MCF 10A (cell line): ENCODE results near the gene ATG10. TPM values are rescaled to one million over a fixed set of nuclear protein-coding genes. Genes with fewer than 3 reads are reported as not detected.

Source experiments
- BruUV-seq: library from RNA; stranded (reverse); fragments of 400-500 nt; replicated peaks from 2 replicates; lab custom pipeline; 2021; lab: Mats Ljungman, UMichigan
- CTCF ChIA-PET: fragments of 300-600 bp; sonication (Branson Sonifier 250); formaldehyde crosslinking; extraction: SDS; loops from one replicate; lab custom pipeline; 2021; ENCODE audit warnings: antibody characterized with exemption, inconsistent platforms; lab: Yijun Ruan, JAX
- POLR2A ChIA-PET: fragments of 300-600, 350-650 bp; sonication (Branson Sonifier 250); formaldehyde crosslinking; extraction: SDS; loops from one replicate; lab custom pipeline; 2020; ENCODE audit warnings: antibody characterized with exemption, inconsistent platforms; lab: Yijun Ruan, JAX
- DNase-seq: peaks from one replicate; pipeline ENCODE4 v3.0.0-alpha.2; 2018; ENCODE audit not compliant: unreplicated experiment
- H3K27ac Mint-ChIP-seq: one replicate; pipeline ENCODE4 v1.8.0; 2022; ENCODE audit warnings: mild to moderate bottlenecking, low read depth, mixed read lengths; ENCODE audit not compliant: unreplicated experiment
- H3K27me3 Mint-ChIP-seq: one replicate; pipeline ENCODE4 v1.8.0; 2022; ENCODE audit warnings: mixed read lengths; ENCODE audit not compliant: insufficient read depth, unreplicated experiment
- H3K36me3 Mint-ChIP-seq: one replicate; pipeline ENCODE4 v1.8.0; 2022; ENCODE audit warnings: mild to moderate bottlenecking, moderate library complexity, mixed read lengths; ENCODE audit not compliant: insufficient read depth, unreplicated experiment
- H3K4me1 Mint-ChIP-seq: one replicate; pipeline ENCODE4 v1.8.0; 2022; ENCODE audit warnings: mixed read lengths; ENCODE audit not compliant: insufficient read depth, unreplicated experiment
- H3K4me3 Mint-ChIP-seq: one replicate; pipeline ENCODE4 v1.8.0; 2022; ENCODE audit warnings: mild to moderate bottlenecking, moderate library complexity, mixed read lengths; ENCODE audit not compliant: unreplicated experiment
- H3K9me3 Mint-ChIP-seq: one replicate; pipeline ENCODE4 v1.8.0; 2022; ENCODE audit warnings: mixed read lengths; ENCODE audit not compliant: unreplicated experiment
- CTCF ChIP-seq: fragments of 200-600 bp; IDR thresholded peaks from one replicate; pipeline ENCODE4 v1.8.0; 2022; ENCODE audit warnings: antibody characterized with exemption, mild to moderate bottlenecking; ENCODE audit not compliant: unreplicated experiment
- intact Hi-C: fragments of 100-400 bp; cut with micrococcal nuclease; formaldehyde crosslinking; loops from 2 replicates; pipeline ENCODE4 v1.14.1; 2022
- total RNA-seq: library from RNA; stranded (reverse); gene quantifications from 2 replicates; pipeline ENCODE4 v1.2.3, GENCODE V29; 2022

The ATG10 gene
- total RNA-seq, 1 experiment from 2014 or later: 9.9 TPM

- POLR2A ChIA-PET: no interaction called here
- H3K4me1 Mint-ChIP-seq: peaks cover 8% of the 10 kb centered on the region
- no peak overlapping the region for H3K27ac Mint-ChIP-seq
- H3K36me3 Mint-ChIP-seq: no peaks in the 10 kb centered on the region
- CTCF ChIA-PET: interaction anchor here (0.6 to 1.7 kb wide), 3 partner anchors 11 to 1334 kb away, joined by 3 to 5 read pairs (median 3); no protein-coding TSS in a partner anchor
- TF ChIP-seq CTCF: no peak
- no peak overlapping the region for H3K4me3 Mint-ChIP-seq
- no peaks in the 10 kb centered on the region for H3K27me3 Mint-ChIP-seq
- BruUV-seq: no TSS peak
- no peak for DNase-seq
- intact Hi-C loops: no loop called here
- no peaks in the 10 kb centered on the region for H3K9me3 Mint-ChIP-seq
Measured at GRCh38 chr5:82077496-82077895, 105.7 kb downstream of the ATG10 start.

GRCh38 chr5:82091617-82092016, 119.8 kb downstream of the ATG10 start:
- ChIA-PET CTCF (interaction anchor here (0.5 to 1.6 kb wide), 3 partner anchors 9 to 115 kb away, joined by 3 to 4 read pairs (median 4); no protein-coding TSS in a partner anchor), POLR2A (no interaction called here)
- Mint-ChIP-seq H3K27me3 (no peaks in the 10 kb centered on the region), H3K4me3 (no peak overlapping the region), H3K9me3 (peaks cover 14% of the 10 kb centered on the region), H3K27ac (no peak overlapping the region), H3K4me1 (no peaks in the 10 kb centered on the region), H3K36me3 (peaks cover 7% of the 10 kb centered on the region)
- no peak for DNase-seq
- intact Hi-C loops: no loop called here
- no peak for TF ChIP-seq CTCF
- BruUV-seq: no TSS peak

- peaks cover 14% of the 10 kb centered on the region for H3K9me3 Mint-ChIP-seq
- no peaks in the 10 kb centered on the region for H3K27me3 Mint-ChIP-seq
- no peak for TF ChIP-seq CTCF
- H3K4me3 Mint-ChIP-seq: no peak overlapping the region
- peaks cover under 1% of the 10 kb centered on the region for H3K4me1 Mint-ChIP-seq
- BruUV-seq: no TSS peak
- no peak overlapping the region for H3K27ac Mint-ChIP-seq
- CTCF ChIA-PET: interaction anchor here (0.6 to 1.4 kb wide), 3 partner anchors 11 to 256 kb away, joined by 3 read pairs; no protein-coding TSS in a partner anchor
- POLR2A ChIA-PET: interaction anchor here (1.1 to 1.4 kb wide), 2 partner anchors 10 to 21 kb away, joined by 3 to 9 read pairs; no protein-coding TSS in a partner anchor
- intact Hi-C loops: no loop called here
- peaks cover 7% of the 10 kb centered on the region for H3K36me3 Mint-ChIP-seq
- no peak for DNase-seq
Measured at GRCh38 chr5:82095536-82095935, 123.7 kb downstream of the ATG10 start.

GRCh38 chr5:82096249-82096648, 124.4 kb downstream of the ATG10 start:
- no peak overlapping the region for H3K4me3 Mint-ChIP-seq
- no TSS peak for BruUV-seq

More at GRCh38 chr5:82096249-82096648, 124.4 kb downstream of the ATG10 start:
- no peaks in the 10 kb centered on the region for H3K27me3 Mint-ChIP-seq
- TF ChIP-seq CTCF: no peak
- peaks cover 7% of the 10 kb centered on the region for H3K36me3 Mint-ChIP-seq
- ChIA-PET POLR2A (interaction anchor here (1.4 kb wide), 1 partner anchor 22 kb away, joined by 3 read pairs; no protein-coding TSS in a partner anchor), CTCF (interaction anchor here (1.4 kb wide), 1 partner anchor 10 kb away, joined by 3 read pairs; no protein-coding TSS in a partner anchor)
- no peak for DNase-seq
- peaks cover 6% of the 10 kb centered on the region for H3K4me1 Mint-ChIP-seq
- H3K9me3 Mint-ChIP-seq: peaks cover 14% of the 10 kb centered on the region
- H3K27ac Mint-ChIP-seq: no peak overlapping the region
- intact Hi-C loops: no loop called here
